SK-N-SH treated with all-trans-retinoic acid at 6 μM for 48 hours (cell line): ENCODE data around the gene PCSK1.

Experiments
- ATAC-seq: fragments of 200-7000 bp; cut with Tn5 transposase; 3 replicates; pipeline ENCODE4 v1.9.1; 2020; ENCODE audit warnings: mild to moderate bottlenecking, moderate library complexity
- ARNTL ChIP-seq: fragments of 450-650 bp; formaldehyde crosslinking; IDR thresholded peaks from 2 replicates; pipeline ENCODE4 v1.5.0; 2020; ENCODE audit warnings: low read depth, mild to moderate bottlenecking, moderate library complexity, borderline replicate concordance
- BACH2 ChIP-seq: fragments of 250-450 bp; sonication (Bioruptor Pico); IDR thresholded peaks from 2 replicates; pipeline ENCODE4 v1.9.0; 2021; ENCODE audit warnings: mild to moderate bottlenecking, borderline replicate concordance
- CSDC2 ChIP-seq: fragments of 250-450 bp; sonication (Bioruptor Pico); IDR thresholded peaks from 2 replicates; pipeline ENCODE4 v1.5.0; 2020; ENCODE audit warnings: mild to moderate bottlenecking, moderate library complexity
- ESRRG ChIP-seq: fragments of 250-450 bp; sonication (Bioruptor Pico); IDR thresholded peaks from 2 replicates; pipeline ENCODE4 v1.6.1; 2021; ENCODE audit warnings: mild to moderate bottlenecking
- GLIS3 ChIP-seq: fragments of 250-450 bp; sonication (Bioruptor Pico); IDR thresholded peaks from 2 replicates; pipeline ENCODE4 v1.5.0; 2020; ENCODE audit warnings: mild to moderate bottlenecking, moderate library complexity
- ISL1 ChIP-seq: fragments of 250-450 bp; sonication (Bioruptor Pico); IDR thresholded peaks from 2 replicates; pipeline ENCODE4 v2.1.2; 2022; ENCODE audit warnings: mild to moderate bottlenecking, moderate library complexity
- OSR1 ChIP-seq: fragments of 250-450 bp; sonication (Bioruptor Pico); IDR thresholded peaks from 2 replicates; pipeline ENCODE4 v1.8.0; 2022; ENCODE audit warnings: moderate library complexity, mild to moderate bottlenecking, inconsistent platforms
- PATZ1 ChIP-seq: fragments of 250-450 bp; sonication (Bioruptor Pico); IDR thresholded peaks from 2 replicates; pipeline ENCODE4 v1.8.0; 2020; ENCODE audit warnings: mild to moderate bottlenecking, moderate library complexity, borderline replicate concordance
- POU6F1 ChIP-seq: fragments of 250-450 bp; sonication (Bioruptor Pico); IDR thresholded peaks from 2 replicates; pipeline ENCODE4 v1.8.0; 2021; ENCODE audit warnings: low read depth, mild to moderate bottlenecking, moderate library complexity, borderline replicate concordance
- PPARA ChIP-seq: fragments of 250-450 bp; sonication (Bioruptor Pico); IDR thresholded peaks from 2 replicates; pipeline ENCODE4 v1.5.0; 2020; ENCODE audit warnings: mild to moderate bottlenecking, borderline replicate concordance
- RARB ChIP-seq: fragments of 250-450 bp; sonication (Bioruptor Pico); IDR thresholded peaks from 2 replicates; pipeline ENCODE4 v1.8.0; 2021; ENCODE audit warnings: mild to moderate bottlenecking, moderate library complexity
- SNAI2 ChIP-seq: fragments of 250-450 bp; sonication (Bioruptor Pico); IDR thresholded peaks from 2 replicates; pipeline ENCODE4 v1.5.0; 2020; ENCODE audit warnings: mild to moderate bottlenecking, moderate library complexity
- TCF4 ChIP-seq: fragments of 250-450 bp; sonication (Bioruptor Pico); IDR thresholded peaks from 2 replicates; pipeline ENCODE4 v1.8.0; 2021; ENCODE audit warnings: mild to moderate bottlenecking, moderate library complexity, borderline replicate concordance
- TOX ChIP-seq: fragments of 250-450 bp; sonication (Bioruptor Pico); IDR thresholded peaks from 2 replicates; pipeline ENCODE4 v1.8.0; 2021; ENCODE audit warnings: mild to moderate bottlenecking, moderate library complexity, borderline replicate concordance
- TSHZ2 ChIP-seq: fragments of 250-450 bp; sonication (Bioruptor Pico); IDR thresholded peaks from 2 replicates; pipeline ENCODE4 v1.5.0; 2020; ENCODE audit warnings: mild to moderate bottlenecking, moderate library complexity
- ZC3H10 ChIP-seq: fragments of 250-450 bp; sonication (Bioruptor Pico); IDR thresholded peaks from 2 replicates; pipeline ENCODE4 v1.5.1; 2021; ENCODE audit warnings: mild to moderate bottlenecking, moderate library complexity
- ZFP3 ChIP-seq: fragments of 250-450 bp; sonication (Bioruptor Pico); IDR thresholded peaks from 2 replicates; pipeline ENCODE4 v1.5.0; 2020; ENCODE audit warnings: mild to moderate bottlenecking, moderate library complexity
- ZFP30 ChIP-seq: fragments of 450-650 bp; formaldehyde crosslinking; IDR thresholded peaks from 2 replicates; pipeline ENCODE4 v1.5.0; 2022; ENCODE audit warnings: mild to moderate bottlenecking, moderate library complexity
- ZNF565 ChIP-seq: fragments of 450-650 bp; formaldehyde crosslinking; conservative IDR thresholded peaks from 2 replicates; pipeline ENCODE4 v1.5.0; 2020; ENCODE audit warnings: low read depth, mild to moderate bottlenecking, moderate library complexity
- ZNF70 ChIP-seq: fragments of 450-650 bp; formaldehyde crosslinking; IDR thresholded peaks from 2 replicates; pipeline ENCODE4 v1.5.0; 2020; ENCODE audit warnings: mild to moderate bottlenecking, moderate library complexity
- ZNF8 ChIP-seq: fragments of 450-650 bp; formaldehyde crosslinking; IDR thresholded peaks from 2 replicates; pipeline ENCODE4 v1.5.0; 2020; ENCODE audit warnings: mild to moderate bottlenecking, moderate library complexity

PCSK1 gene

GRCh38 chr5:96458176-96458575, 25.1 kb upstream of the PCSK1 start (continued):
- TF ChIP-seq TCF4 (CRISPR knock-in tag) (no peak), ISL1 (CRISPR knock-in tag) (no peak), SNAI2 (CRISPR knock-in tag) (no peak), ZNF8 (CRISPR knock-in tag) (no peak), BACH2 (no peak)

GRCh38 chr5:96455789-96456188, 22.7 kb upstream of the PCSK1 start:
- TF ChIP-seq TCF4 (CRISPR knock-in tag) (no peak), ZFP30 (CRISPR knock-in tag) (no peak), SNAI2 (CRISPR knock-in tag) (no peak), ESRRG (CRISPR knock-in tag) (no peak), OSR1 (no peak), ZNF70 (no peak), RARB (CRISPR knock-in tag) (no peak), PPARA (CRISPR knock-in tag) (no peak), POU6F1 (CRISPR knock-in tag) (no peak), ARNTL (CRISPR knock-in tag) (no peak), ZFP3 (CRISPR knock-in tag) (no peak), PATZ1 (CRISPR knock-in tag) (no peak), TSHZ2 (CRISPR knock-in tag) (no peak), CSDC2 (no peak), ZNF565 (CRISPR knock-in tag) (no peak), ZC3H10 (CRISPR knock-in tag) (no peak), TOX (no peak)
- no peak for ATAC-seq

- ATAC-seq: no peak
Measured at GRCh38 chr5:96453394-96453793, 20.3 kb upstream of the PCSK1 start.

More at GRCh38 chr5:96453394-96453793, 20.3 kb upstream of the PCSK1 start:
- TF ChIP-seq ZC3H10 (CRISPR knock-in tag): no peak
- TF ChIP-seq ARNTL (CRISPR knock-in tag): no peak
- TF ChIP-seq SNAI2 (CRISPR knock-in tag): no peak
- TF ChIP-seq ZFP30 (CRISPR knock-in tag): no peak
- no peak for TF ChIP-seq GLIS3 (CRISPR knock-in tag)
- no peak for TF ChIP-seq OSR1
- no peak for TF ChIP-seq TCF4 (CRISPR knock-in tag)
- no peak for TF ChIP-seq CSDC2
- TF ChIP-seq POU6F1 (CRISPR knock-in tag): no peak
